Dermis blood vessel endothelial cell (primary cell): Measurements from ENCODE around the gene UBA7. TPM values are rescaled to one million over a fixed set of nuclear protein-coding genes. Genes with fewer than 3 reads are reported as not detected.

Experiments used
- DNase-seq: peaks from one replicate; pipeline ENCODE4 v3.0.0; 2010
- total RNA-seq: library from RNA; depleted of rRNA; stranded (reverse); fragments of >200 nt; gene quantifications from 2 replicates; pipeline ENCODE4 v1.2.3, GENCODE V29; 2014

UBA7 gene
- total RNA-seq, 1 donor from 2014 or later: 58.5 TPM

- peak; percentile 95 for DNase-seq
These were observed 7.7 kb downstream of the UBA7 start for GRCh38 chr3:49805897-49806701.

GRCh38 chr3:49805367-49805782 lies 8.4 kb downstream of the UBA7 start:
- DNase-seq: peak; percentile 99

GRCh38 chr3:49804141-49805041 lies 9.4 kb downstream of the UBA7 start:
- peak; percentile 69 for DNase-seq

GRCh38 chr3:49803465-49804140 lies 10.2 kb downstream of the UBA7 start:
- peak; percentile 60 for DNase-seq

GRCh38 chr3:49802719-49803464 lies 10.9 kb downstream of the UBA7 start, which contains the start of gene INKA1:
Gene INKA1 (plus strand): TSS chr3:49803261. CDS start chr3:49803393, 132 bp downstream.
- peak; percentile 94 for DNase-seq

- no peak for DNase-seq
These were observed 12.6 kb downstream of the UBA7 start for GRCh38 chr3:49801160-49801559.

GRCh38 chr3:49799761-49800160 lies 14.0 kb downstream of the UBA7 start, which contains the start of gene CDHR4:
Gene CDHR4 (minus strand): TSS chr3:49799873. CDS start chr3:49799812, 61 bp downstream.
- DNase-seq: no peak

GRCh38 chr3:49799105-49799504 lies 14.6 kb downstream of the UBA7 start:
- DNase-seq: no peak

- DNase-seq: no peak
These were observed 18.5 kb downstream of the UBA7 start for GRCh38 chr3:49794926-49795905.

GRCh38 chr3:49794431-49794830 lies 19.3 kb downstream of the UBA7 start:
- no peak for DNase-seq

GRCh38 chr3:49793486-49794085 lies 20.2 kb downstream of the UBA7 start:
- no peak for DNase-seq

GRCh38 chr3:49792371-49793150 lies 21.2 kb downstream of the UBA7 start:
- DNase-seq: no peak

- no peak for DNase-seq
These were observed 22.2 kb downstream of the UBA7 start for GRCh38 chr3:49791571-49791970.

GRCh38 chr3:49790626-49791411 lies 22.9 kb downstream of the UBA7 start:
- no peak for DNase-seq

GRCh38 chr3:49788056-49788455 lies 25.7 kb downstream of the UBA7 start:
- no peak for DNase-seq

- DNase-seq: no peak
These were observed 26.2 kb downstream of the UBA7 start for GRCh38 chr3:49787536-49787935.

- no peak for DNase-seq
These were observed 26.6 kb downstream of the UBA7 start for GRCh38 chr3:49787182-49787464.

- DNase-seq: peak; percentile 100
These were observed 27.2 kb downstream of the UBA7 start, which contains the start of gene IP6K1 for GRCh38 chr3:49786357-49787181. Gene IP6K1 (minus strand): TSS chr3:49786542. CDS start chr3:49748040, 38,502 bp downstream.
